Measurements from ENCODE around the gene RCAN3. TPM values are rescaled to one million over a fixed set of nuclear protein-coding genes. Genes with fewer than 3 reads are reported as not detected.

The RCAN3 gene
- total and polyA plus RNA-seq, 8 donors: 4.0 to 14.2 (median 11.9) TPM

GRCh38 chr1:24468685-24469316 is 33.8 kb upstream of the RCAN3 start:
- TF ChIP-seq, protein P1, sequence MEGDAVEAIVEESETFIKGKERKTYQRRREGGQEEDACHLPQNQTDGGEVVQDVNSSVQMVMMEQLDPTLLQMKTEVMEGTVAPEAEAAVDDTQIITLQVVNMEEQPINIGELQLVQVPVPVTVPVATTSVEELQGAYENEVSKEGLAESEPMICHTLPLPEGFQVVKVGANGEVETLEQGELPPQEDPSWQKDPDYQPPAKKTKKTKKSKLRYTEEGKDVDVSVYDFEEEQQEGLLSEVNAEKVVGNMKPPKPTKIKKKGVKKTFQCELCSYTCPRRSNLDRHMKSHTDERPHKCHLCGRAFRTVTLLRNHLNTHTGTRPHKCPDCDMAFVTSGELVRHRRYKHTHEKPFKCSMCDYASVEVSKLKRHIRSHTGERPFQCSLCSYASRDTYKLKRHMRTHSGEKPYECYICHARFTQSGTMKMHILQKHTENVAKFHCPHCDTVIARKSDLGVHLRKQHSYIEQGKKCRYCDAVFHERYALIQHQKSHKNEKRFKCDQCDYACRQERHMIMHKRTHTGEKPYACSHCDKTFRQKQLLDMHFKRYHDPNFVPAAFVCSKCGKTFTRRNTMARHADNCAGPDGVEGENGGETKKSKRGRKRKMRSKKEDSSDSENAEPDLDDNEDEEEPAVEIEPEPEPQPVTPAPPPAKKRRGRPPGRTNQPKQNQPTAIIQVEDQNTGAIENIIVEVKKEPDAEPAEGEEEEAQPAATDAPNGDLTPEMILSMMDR (IDR thresholded peaks at IDR 0.05): no peak
- no peak for FAIRE-seq
- intact Hi-C loops (cut with DNase I): no loop called here
- Histone ChIP-seq H3K27me3 (no peaks in the 10 kb centered on the region), H3K36me3 (peaks cover 0 to 7% (median 5%) of the 10 kb centered on the region in 3 donors), H3K4me3 (no peak overlapping the region), H3K27ac (no peak overlapping the region), H3K4me1 (peaks cover 8 to 17% (median 8%) of the 10 kb centered on the region in 3 donors), H3K9me3 (no peaks in the 10 kb centered on the region)
- ATAC-seq: no peak
- no peak for DNase-seq
- WGBS, 2 donors: 88 to 91% methylated on average over 11 of the region's 11 CpGs

DNA sequence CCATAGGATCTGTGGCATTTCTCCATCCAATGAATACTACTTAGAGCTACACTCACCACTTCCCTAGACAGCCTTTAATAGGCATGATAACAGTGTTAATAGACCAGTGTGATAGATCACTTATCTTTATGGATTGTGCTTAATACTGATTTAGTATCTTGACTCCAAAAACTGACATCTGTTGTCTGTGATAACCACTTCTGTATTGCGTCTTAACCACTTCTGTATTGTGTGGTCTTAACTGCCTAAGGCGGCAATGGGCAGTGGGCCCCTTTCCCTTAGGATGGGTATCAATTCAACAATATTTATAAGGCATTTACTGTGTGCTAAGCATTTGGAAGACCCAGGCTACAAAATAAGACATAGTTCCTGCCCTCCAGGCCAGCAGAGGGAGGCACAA is 32.0 kb upstream of the RCAN3 start:
- Histone ChIP-seq H3K27me3 (no peaks in the 10 kb centered on the region), H3K4me3 (no peak overlapping the region), H3K36me3 (no peaks in the 10 kb centered on the region), H3K27ac (no peak overlapping the region), H3K9me3 (no peaks in the 10 kb centered on the region), H3K4me1 (peaks cover 8 to 17% (median 12%) of the 10 kb centered on the region in 3 donors)
- TF ChIP-seq, protein P1 (IDR thresholded peaks at IDR 0.05): no peak
- DNase-seq (no peak), ATAC-seq (no peak), FAIRE-seq (no peak)
- intact Hi-C loops (cut with DNase I): no loop called here
- WGBS, 2 donors: 98% methylated on average over 2 of the region's 2 CpGs

DNA sequence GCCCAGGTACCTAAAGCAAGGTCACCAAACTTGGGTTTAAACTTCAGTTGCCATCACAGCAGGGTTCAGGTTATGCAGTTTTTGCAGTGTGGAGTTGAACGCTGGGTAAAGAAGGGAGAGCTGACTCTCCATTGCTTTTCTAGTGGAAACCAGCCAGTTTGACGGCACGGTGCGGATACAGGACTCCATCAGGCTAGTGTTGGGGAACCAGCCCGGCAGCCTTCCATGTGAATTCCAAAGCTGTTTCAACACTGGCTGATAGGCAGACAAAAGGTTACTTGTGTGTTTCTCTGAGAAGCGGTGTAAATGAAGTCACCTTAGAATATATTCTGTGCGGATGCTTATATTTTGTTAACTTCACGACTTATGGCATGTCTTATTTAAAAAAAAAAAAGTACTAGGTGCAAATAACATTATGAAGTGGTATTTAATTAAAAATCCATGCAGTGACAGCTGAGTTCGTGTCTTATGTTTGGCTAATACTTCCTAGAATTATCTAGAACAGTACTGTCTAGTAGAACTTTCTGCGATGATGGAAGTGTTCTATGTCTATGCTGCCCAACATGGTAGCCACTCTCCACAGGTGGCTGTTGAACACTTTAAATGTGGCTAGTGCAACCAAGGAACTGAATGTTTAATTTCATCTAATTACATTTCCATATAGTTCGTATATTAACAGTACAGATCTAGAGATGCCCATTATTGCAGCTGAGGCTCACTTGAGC is 29.9 kb upstream of the RCAN3 start:
- peak overlapping the region; percentile 29 to 79 (median 46) for H3K27ac ChIP-seq
- H3K27me3 ChIP-seq: no peaks in the 10 kb centered on the region
- FAIRE-seq (no peak), ATAC-seq (peak; percentile 93 to 97 (median 94)), DNase-seq (peak; percentile 75 to 89 (median 80))
- TF ChIP-seq, protein P1 (IDR thresholded peaks at IDR 0.05): no peak
- intact Hi-C loops (cut with DNase I): no loop called here
- H3K9me3 ChIP-seq: no peaks in the 10 kb centered on the region
- H3K4me1 ChIP-seq: peaks cover 8 to 17% (median 13%) of the 10 kb centered on the region in 3 donors
- WGBS, 2 donors: 21 to 34% methylated on average over 11 of the region's 11 CpGs
- no peaks in the 10 kb centered on the region for H3K36me3 ChIP-seq
- H3K4me3 ChIP-seq: no peak overlapping the region

- Histone ChIP-seq H3K4me1 (peaks cover 8 to 17% (median 13%) of the 10 kb centered on the region in 3 donors), H3K27me3 (no peaks in the 10 kb centered on the region), H3K9me3 (no peaks in the 10 kb centered on the region), H3K4me3 (no peak overlapping the region), H3K27ac (no peak overlapping the region), H3K36me3 (no peaks in the 10 kb centered on the region)
- intact Hi-C loops (cut with DNase I): no loop called here
- DNase-seq (no peak), FAIRE-seq (no peak), ATAC-seq (no peak)
- TF ChIP-seq, protein P1 (IDR thresholded peaks at IDR 0.05): no peak
Observed at GRCh38 chr1:24474193-24474592, 28.4 kb upstream of the RCAN3 start.

DNA sequence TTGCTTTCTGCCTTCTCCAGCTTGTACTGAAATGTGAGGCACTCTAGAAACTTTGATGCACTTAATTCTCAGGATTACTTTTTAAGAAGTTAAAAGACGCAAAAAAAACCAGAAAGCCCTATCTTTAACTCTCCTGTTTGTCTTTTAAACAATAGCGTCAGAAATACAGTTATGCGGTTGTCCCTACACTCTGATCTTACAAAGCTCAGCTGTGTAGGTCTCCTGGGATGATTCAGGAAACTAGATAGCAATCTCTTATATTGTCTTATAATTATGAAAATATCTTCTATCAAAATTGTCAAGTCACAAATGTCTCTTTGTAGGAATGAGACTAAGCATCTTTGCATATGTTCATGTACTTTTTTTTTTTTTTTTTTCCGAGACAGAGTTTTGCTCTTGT is 26.9 kb upstream of the RCAN3 start:
- peaks cover 8 to 17% (median 13%) of the 10 kb centered on the region in 3 donors for H3K4me1 ChIP-seq
- TF ChIP-seq, protein P1 (IDR thresholded peaks at IDR 0.05): no peak
- FAIRE-seq: no peak
- WGBS, 2 donors: 58% methylated on average over 4 of the region's 4 CpGs
- no peak overlapping the region for H3K27ac ChIP-seq
- H3K4me3 ChIP-seq: no peak overlapping the region
- H3K36me3 ChIP-seq: no peaks in the 10 kb centered on the region
- intact Hi-C loops (cut with DNase I): no loop called here
- H3K9me3 ChIP-seq: no peaks in the 10 kb centered on the region
- no peak for ATAC-seq
- DNase-seq: no peak
- H3K27me3 ChIP-seq: no peaks in the 10 kb centered on the region

Data from pancreas (tissue), 10 donors.